HG03457 (cell line): ENCODE results near the gene COQ8A.

Experiments
- ATAC-seq: cut with Tn5 transposase; IDR thresholded peaks from one replicate; pipeline ENCODE4 v1.9.1; 2021; ENCODE audit warnings: moderate number of reproducible peaks; ENCODE audit not compliant: unreplicated experiment

COQ8A gene

DNA sequence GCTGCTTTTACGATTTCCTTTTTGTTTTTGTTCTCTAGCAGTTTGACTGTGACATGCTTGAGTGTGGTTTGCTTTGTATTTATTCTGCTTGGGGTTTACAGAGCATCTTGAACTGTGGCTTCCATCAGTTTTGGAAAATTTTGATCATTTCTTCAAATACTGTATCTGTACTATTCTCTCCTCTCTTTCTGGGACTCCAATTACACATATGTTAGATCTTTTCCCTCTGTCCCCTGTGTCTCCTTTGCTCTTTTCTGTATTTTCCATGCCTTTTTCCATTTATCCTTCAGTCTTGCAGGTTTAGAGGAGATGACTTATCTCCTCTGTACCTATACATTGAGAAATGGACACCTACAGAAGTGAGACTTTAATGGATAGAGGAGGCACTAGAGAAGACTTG lies 31.7 kb downstream of the COQ8A start:
- ATAC-seq, result no peak

GRCh38 chr1:226972931-226973330 lies 32.8 kb downstream of the COQ8A start:
- no peak for ATAC-seq

GRCh38 chr1:226973371-226973897 lies 33.3 kb downstream of the COQ8A start:
- ATAC-seq, result no peak

GRCh38 chr1:226973898-226974543 lies 33.9 kb downstream of the COQ8A start:
- ATAC-seq, result no peak

DNA sequence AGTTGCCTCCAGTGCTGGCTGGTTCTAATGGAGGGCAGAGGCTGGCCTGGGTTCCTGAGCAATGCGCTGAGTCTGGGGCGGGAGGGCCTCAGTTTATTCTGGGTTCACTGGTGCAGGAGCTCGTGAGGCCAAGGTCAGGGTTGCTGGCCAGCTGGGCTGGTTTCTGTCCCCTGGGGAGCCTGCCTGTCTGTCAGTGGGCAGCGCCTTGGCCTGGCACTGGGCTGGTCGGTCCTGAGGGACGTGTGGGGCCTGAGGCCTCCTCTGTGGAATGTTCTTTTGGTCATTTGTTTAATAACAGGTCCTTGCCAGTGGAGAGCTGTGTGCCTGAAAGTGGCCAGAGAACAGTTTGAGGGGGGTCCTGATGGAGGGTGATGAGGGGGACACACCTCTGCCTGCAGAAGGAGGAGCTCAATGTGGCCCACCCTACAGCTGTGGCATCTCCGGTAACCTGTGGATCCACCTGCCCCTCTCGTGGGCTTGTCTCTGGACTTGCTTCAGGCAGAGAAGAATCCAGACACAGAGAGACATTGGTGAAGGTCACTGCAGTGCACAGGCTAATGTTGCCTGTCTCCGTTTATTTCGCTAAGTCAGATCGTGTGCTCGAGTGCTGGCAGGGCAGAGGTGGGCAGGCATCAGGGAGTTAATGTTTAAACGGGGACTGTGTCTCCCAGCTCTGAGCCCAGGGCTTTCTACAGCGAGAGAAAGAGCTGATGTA lies 34.6 kb downstream of the COQ8A start:
- no peak for ATAC-seq

- no peak for ATAC-seq
Observed at GRCh38 chr1:226975259-226976250, 35.5 kb downstream of the COQ8A start.

DNA sequence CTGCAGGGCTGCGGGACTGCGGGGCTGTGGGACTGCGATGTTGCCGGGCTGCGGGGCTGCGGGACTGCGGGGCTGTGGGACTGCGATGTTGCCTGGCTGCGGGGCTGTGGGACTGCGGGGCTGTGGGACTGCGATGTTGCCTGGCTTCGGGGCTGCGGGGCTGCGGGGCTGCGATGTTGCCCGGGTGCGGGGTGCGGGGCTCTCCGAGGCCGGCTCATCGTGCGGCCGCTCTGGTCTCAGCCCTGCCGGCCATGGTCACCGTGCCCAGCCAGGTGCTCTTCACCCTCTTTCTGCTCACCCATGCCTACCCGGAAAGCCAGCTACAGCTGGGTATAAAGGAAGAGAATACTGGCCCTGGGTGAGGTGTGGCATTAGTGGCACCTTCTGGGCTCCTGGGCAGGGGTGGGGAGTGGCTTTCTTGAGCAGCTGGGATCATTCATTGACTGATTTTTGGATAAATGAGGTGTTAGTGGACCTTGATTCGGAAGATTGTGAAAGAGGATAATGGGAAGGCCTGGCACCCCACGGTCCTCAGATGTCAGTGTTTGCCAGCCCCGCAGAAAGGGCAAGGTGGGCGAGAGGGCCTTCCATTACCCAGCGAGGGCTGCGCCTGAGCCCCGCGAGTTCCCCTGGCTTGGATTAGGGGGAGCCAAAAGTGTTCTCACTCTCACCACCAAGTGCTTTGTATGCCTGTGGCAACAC lies 36.3 kb downstream of the COQ8A start:
- no peak for ATAC-seq

DNA sequence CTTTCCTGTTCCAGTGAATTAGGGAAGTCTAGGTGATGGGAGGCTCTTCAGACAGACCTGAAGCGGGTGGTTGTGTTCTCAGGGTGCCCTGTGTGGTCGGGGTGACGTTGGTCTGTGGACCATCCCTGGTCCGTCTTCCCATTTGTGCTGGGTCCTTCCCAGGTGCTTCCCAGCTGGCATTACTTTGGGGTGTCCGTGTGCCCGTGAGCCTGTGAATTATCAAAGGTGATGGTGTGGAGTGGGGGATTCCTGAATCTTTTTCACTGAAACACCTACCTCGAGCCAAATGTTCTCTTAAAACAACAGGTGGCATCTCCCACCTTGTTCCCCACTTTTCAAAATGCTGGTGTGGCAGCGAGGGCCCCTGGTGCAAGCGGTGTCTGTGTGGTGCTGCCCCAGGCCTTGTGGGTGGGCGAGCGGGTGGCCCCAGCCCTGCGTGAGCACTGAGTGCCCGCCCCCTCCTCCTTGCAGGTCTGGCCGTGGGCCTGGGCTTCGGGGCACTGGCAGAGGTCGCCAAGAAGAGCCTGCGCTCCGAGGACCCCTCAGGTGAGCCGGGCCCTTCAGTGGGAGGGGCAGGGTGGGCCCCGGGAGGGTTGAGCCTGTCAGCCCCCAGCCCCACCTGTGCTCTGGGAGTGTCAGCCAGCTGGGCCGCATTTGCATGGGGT lies 37.0 kb downstream of the COQ8A start:
- ATAC-seq, result no peak

- ATAC-seq, result no peak
Observed at GRCh38 chr1:226977643-226978431, 37.7 kb downstream of the COQ8A start.

GRCh38 chr1:226978432-226979114 lies 38.5 kb downstream of the COQ8A start:
- no peak for ATAC-seq

DNA sequence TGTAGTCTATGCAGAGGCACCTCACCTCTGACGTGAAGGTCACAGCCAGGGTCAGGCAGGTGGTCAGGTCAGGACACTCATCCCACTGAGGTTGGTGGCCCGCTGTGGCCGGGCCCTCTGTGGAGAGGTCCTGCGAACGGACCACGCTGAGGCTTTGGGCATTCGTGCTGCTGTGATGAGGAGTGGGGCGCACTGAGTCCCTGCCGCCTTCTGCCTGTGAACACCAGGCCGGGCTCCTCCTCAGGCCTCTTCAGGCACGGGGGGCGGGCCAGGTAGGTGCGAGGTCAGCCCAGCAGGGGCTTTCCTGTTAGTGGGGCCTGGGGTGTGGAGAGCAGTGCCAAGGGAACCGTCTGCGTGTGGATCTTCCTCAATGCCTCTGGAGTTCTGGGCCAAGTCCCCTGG lies 39.0 kb downstream of the COQ8A start:
- ATAC-seq, result no peak

- no peak for ATAC-seq
Observed at GRCh38 chr1:226979517-226980121, 39.5 kb downstream of the COQ8A start.

DNA sequence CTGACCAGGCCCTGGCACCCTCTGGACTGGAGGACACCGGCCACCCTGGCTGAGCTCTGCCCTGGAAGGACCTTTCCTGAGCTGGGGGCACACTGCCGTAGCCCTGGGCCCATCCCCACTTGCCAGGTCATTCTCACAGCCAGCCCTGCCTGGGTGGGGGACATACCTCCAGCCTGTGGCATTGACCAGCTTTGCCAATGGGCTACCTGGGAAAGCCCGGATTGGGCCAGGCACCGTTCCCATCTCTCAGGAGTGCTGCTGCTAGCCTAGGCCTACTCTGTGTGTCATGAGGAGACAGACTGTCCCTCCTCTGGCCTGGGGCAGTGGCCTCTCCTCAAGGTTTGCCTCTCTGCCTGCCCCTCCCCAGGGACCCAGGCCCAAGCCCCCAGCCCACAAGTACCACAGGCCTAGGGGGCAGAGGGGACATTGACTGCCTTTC lies 40.0 kb downstream of the COQ8A start:
- no peak for ATAC-seq

DNA sequence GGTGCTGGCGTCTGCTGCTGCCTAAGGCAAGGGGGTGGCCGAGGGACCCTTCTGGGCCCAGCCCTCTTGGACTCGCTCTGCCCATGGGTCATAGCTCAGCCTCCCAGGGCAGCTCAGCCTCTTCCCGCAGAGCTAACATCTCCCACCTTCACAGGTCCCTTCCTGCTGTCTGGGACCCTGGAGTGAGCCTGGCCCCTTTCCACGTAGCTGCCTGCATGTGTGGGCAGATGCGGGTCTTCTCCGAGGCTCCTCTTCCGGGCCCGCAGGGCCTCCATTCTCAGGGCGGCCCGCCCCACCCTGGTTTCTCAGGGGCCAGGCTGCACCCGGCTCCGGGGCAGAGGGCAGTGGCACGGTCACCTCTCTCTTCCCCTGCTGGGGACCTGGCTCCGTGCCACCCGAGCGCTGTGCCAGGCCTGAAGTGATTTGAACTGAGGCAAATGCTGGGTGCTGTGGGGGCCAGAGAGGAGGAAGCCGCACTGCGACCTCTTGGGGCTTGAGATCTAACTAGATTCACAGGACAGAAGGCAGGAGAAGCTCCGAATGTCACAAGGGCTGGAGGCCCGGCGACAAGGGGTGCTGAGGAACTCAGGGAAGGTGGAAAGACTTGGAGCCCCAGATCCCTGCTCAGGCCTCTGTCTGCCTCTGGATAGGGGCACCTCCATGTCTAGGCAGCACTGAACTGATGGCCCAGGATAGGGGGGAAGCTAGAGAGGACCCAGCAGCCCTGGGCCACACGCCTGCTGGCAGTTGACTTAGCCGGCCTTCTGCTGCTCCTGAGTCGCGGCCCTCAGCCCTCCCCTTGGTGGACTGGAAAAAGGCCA lies 40.7 kb downstream of the COQ8A start:
- no peak for ATAC-seq

DNA sequence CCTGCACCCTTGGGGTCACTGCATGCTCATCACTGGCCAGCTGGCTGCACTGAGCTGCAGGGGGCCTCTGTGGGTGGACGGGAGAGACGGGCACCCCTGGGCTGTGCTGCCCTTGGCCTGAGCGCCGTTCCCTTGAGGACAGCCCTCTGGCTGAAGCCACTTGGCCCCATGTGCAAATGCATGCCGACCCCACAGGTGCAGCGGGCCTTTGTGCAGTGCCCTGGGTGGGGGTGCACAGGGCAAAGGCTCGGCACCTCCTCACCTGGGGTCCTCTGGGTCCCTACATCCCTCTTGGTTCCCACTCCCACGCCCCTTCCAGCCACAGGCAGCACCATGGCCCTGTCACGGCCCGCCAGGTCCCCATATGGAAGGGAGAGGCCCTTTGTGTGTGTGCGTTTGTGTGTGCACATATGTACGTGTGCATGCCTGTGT lies 41.3 kb downstream of the COQ8A start:
- no peak for ATAC-seq

DNA sequence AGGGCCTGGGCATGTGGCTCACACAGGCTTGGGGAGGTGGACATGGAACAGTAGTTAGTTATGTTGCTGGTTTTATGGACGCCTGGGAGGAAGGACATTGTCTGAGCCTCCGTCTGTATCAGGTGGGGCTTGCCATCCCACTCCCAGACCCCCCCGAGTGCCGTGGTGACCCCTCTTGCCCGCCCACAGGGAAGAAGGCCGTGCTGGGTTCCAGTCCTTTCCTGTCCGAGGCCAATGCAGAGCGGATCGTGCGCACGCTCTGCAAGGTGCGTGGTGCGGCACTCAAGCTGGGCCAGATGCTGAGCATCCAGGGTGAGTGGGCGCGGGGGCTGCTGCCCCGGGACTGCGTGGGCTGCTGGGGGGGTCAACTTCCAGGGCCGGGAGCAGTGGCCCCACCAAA lies 41.7 kb downstream of the COQ8A start:
- no peak for ATAC-seq

GRCh38 chr1:226982451-226983177 lies 42.5 kb downstream of the COQ8A start:
- no peak for ATAC-seq
